Colonic mucosa (tissue), 4 donors: Measurements from ENCODE around the gene AQR. TPM values are rescaled to one million over a fixed set of nuclear protein-coding genes. Genes with fewer than 3 reads are reported as not detected.

Experiments used
- DNase-seq: peaks from one replicate; pipeline ENCODE4 v3.0.0-alpha.2; 2020
- H3K27ac ChIP-seq: fragments of 200-600 bp; one replicate; pipeline ENCODE4 v1.8.0; 2021
- H3K27me3 ChIP-seq: fragments of 200-600 bp; one replicate; pipeline ENCODE4 v1.8.0; 2021
- H3K36me3 ChIP-seq: fragments of 200-600 bp; one replicate; pipeline ENCODE4 v1.8.0; 2021
- H3K4me1 ChIP-seq: fragments of 200-600 bp; one replicate; pipeline ENCODE4 v1.8.0; 2021; ENCODE audit warnings: mild to moderate bottlenecking
- H3K4me3 ChIP-seq: fragments of 200-600 bp; one replicate; pipeline ENCODE4 v1.8.0; 2021
- H3K9ac ChIP-seq, 2 donors: one replicate each; pipeline ENCODE4 v1.7.0; 2013; ENCODE audit warnings: control low read depth in 2 of 2, low read depth in 2 of 2, low read length in 2 of 2
- H3K9me3 ChIP-seq: fragments of 200-600 bp; one replicate; pipeline ENCODE4 v1.8.0; 2021
- intact Hi-C: fragments of 100-400 bp; cut with DNase I; formaldehyde crosslinking; loops from one replicate; pipeline ENCODE4 v1.14.1; 2022
- total RNA-seq, 2 donors: library from RNA; stranded (reverse); fragmentation: NEBNext Ultra II Directional in 1 of 2; extraction: Animal tissue kit (Norgen Biotek cat#: 25700) in 1 of 2; gene quantifications; one replicate each; pipeline ENCODE4 v1.2.1, GENCODE V29; 2021
- TF ChIP-seq, protein P1 (sequence below): fragments of 200-600 bp; IDR thresholded peaks from one replicate; pipeline ENCODE4 v1.8.0; 2022; ENCODE audit warnings: antibody characterized with exemption, mild to moderate bottlenecking
- donor health status: healthy.
- donor health status: DM: no; HTN: no; CAD: no.
- donor health status: DM: no; HTN: no; CAD: no.

Gene AQR
- total RNA-seq, 2 donors from 2014 or later, result 26.5 to 27.0 TPM

DNA sequence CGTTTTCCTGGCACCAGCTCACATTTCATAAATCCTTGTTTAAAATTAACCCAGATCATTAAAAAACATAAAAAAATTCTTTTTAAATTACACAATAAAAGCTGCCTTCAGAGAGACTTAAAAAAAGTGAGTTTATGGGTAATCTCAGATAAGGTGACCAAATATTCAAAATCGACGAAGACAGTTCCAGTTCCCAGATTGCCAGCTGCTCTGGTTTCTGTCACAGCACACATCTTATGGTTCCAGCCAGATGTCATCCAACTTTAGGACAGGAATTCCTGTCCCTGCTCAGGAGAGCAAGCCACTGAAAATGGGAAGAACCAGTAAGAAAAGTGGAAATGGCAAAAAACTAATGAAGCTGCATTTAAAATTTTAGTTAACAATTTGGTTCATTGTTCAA lies 34.4 kb upstream of the AQR start:
- Histone ChIP-seq H3K36me3 (no peaks in the 10 kb centered on the region), H3K9ac (no peak overlapping the region), H3K4me1 (no peaks in the 10 kb centered on the region), H3K9me3 (no peaks in the 10 kb centered on the region), H3K4me3 (no peak overlapping the region), H3K27me3 (no peaks in the 10 kb centered on the region), H3K27ac (no peak overlapping the region)
- TF ChIP-seq, protein P1, sequence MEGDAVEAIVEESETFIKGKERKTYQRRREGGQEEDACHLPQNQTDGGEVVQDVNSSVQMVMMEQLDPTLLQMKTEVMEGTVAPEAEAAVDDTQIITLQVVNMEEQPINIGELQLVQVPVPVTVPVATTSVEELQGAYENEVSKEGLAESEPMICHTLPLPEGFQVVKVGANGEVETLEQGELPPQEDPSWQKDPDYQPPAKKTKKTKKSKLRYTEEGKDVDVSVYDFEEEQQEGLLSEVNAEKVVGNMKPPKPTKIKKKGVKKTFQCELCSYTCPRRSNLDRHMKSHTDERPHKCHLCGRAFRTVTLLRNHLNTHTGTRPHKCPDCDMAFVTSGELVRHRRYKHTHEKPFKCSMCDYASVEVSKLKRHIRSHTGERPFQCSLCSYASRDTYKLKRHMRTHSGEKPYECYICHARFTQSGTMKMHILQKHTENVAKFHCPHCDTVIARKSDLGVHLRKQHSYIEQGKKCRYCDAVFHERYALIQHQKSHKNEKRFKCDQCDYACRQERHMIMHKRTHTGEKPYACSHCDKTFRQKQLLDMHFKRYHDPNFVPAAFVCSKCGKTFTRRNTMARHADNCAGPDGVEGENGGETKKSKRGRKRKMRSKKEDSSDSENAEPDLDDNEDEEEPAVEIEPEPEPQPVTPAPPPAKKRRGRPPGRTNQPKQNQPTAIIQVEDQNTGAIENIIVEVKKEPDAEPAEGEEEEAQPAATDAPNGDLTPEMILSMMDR, result no peak
- intact Hi-C loops, result no loop called here
- no peak for DNase-seq

DNA sequence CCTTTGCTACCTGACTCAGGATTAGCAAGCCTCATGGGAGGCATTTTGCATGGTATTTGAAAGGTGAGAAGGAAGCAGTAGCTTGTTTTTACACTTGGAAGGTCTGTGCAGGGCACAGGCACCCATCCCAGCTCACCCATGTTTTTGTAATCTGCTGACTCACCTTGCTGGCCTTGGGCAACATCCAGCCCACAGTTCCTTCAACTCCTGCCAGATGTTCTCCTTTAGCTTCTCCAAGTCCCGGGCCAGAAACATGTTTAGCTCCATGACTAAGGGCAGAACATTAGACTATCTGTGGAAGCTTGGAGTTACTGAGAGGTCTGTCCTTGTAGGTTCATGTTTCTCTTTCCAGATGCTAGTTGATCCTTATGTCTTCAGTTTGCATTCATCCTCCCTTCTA lies 31.0 kb upstream of the AQR start:
- H3K4me3 ChIP-seq, result no peak overlapping the region
- H3K9ac ChIP-seq, result no peak overlapping the region
- H3K27ac ChIP-seq, result no peak overlapping the region
- H3K36me3 ChIP-seq, result no peaks in the 10 kb centered on the region
- TF ChIP-seq, protein P1, result no peak
- no peak for DNase-seq
- no peaks in the 10 kb centered on the region for H3K27me3 ChIP-seq
- no peaks in the 10 kb centered on the region for H3K4me1 ChIP-seq
- intact Hi-C loops, result no loop called here
- H3K9me3 ChIP-seq, result no peaks in the 10 kb centered on the region

DNA sequence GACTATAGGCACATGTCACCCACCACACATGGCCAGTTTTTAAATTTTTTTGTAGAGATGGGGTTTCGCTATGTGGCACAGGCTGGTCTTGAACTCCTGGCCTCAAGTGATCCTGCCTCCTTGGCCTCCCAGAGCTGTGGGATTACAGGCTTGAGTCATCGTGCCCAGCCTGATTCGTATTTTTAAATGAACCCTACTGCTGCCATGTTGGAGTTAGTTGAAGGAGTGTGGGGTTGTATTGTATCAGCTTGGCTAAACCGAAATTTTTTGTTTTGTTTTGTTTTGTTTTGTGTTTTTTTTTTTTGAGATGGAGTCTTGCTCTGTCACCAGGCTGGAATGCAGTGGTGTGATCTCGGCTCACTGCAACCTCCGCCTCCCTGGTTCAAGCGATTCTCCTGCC lies 30.4 kb upstream of the AQR start:
- Histone ChIP-seq H3K4me3 (no peak overlapping the region), H3K36me3 (no peaks in the 10 kb centered on the region), H3K9me3 (no peaks in the 10 kb centered on the region), H3K27ac (no peak overlapping the region), H3K4me1 (no peaks in the 10 kb centered on the region), H3K9ac (no peak overlapping the region), H3K27me3 (no peaks in the 10 kb centered on the region)
- DNase-seq, result no peak
- intact Hi-C loops, result no loop called here
- TF ChIP-seq, protein P1, result no peak

DNA sequence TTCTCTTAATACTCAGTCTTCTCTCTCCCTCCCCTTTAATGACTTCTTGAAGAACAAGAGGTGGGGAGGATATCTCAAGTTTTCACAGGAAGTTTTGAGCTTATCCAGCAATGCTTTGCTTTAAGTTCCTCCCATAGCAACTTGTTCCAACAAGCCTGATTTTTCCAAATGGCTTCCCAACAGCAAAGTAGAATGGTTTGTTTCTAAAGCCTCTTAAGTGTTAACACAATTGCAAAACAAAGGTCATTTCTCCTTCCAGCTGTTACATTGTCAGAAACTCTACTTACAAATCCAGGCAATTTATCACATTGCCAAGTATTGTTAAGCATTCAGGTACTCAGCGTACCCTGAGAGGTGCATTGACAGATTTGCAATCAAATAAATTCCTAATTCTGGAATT lies 25.4 kb upstream of the AQR start:
- Histone ChIP-seq H3K4me1 (no peaks in the 10 kb centered on the region), H3K27me3 (no peaks in the 10 kb centered on the region), H3K27ac (no peak overlapping the region), H3K4me3 (no peak overlapping the region), H3K9me3 (no peaks in the 10 kb centered on the region), H3K36me3 (no peaks in the 10 kb centered on the region), H3K9ac (no peak overlapping the region)
- TF ChIP-seq, protein P1, result no peak
- no peak for DNase-seq
- intact Hi-C loops, result no loop called here

DNA sequence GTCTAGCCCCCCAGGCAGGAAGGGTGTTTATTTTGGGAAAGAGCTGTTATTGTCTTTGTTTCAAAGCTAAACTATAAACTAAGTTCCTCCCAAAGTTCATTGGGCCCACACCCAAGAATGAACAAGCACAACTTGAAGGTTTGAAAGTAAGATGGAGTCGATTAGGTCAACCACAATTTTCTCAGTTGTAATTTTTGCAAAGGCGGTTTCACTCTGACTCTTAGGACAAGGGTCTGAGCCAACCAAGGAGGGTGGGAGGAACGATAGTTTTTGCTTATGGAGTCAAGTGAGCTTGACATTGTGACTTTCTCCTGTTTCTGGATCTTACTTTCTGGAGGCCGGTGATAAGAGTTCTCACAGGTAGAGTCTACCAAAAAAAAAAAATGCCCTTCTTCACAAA lies 24.3 kb upstream of the AQR start:
- H3K9ac ChIP-seq, result no peak overlapping the region
- no peak overlapping the region for H3K27ac ChIP-seq
- no peak overlapping the region for H3K4me3 ChIP-seq
- H3K4me1 ChIP-seq, result no peaks in the 10 kb centered on the region
- no peaks in the 10 kb centered on the region for H3K27me3 ChIP-seq
- intact Hi-C loops, result no loop called here
- DNase-seq, result no peak
- no peaks in the 10 kb centered on the region for H3K36me3 ChIP-seq
- no peaks in the 10 kb centered on the region for H3K9me3 ChIP-seq
- TF ChIP-seq, protein P1, result no peak

DNA sequence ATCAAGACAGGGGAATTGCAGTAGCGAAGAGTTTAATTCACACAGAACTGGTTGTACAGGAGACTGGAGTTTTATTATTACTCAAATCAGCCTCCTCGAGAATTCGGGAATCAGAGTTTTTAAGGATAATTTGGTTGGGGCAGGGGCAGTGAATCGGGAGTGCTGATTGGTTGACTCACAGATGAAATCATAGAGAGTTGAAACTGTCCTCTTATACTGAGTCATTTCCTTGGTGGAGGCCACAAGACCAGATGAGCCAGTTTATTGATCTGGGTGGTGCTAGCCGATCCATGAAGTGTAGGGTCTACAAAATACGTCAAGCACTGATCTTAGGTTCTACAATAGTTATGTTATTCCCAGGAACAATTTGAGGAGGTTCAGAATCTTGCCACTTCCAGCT lies 23.9 kb upstream of the AQR start:
- no peaks in the 10 kb centered on the region for H3K36me3 ChIP-seq
- H3K27ac ChIP-seq, result no peak overlapping the region
- H3K4me3 ChIP-seq, result no peak overlapping the region
- intact Hi-C loops, result no loop called here
- no peaks in the 10 kb centered on the region for H3K9me3 ChIP-seq
- TF ChIP-seq, protein P1, result no peak
- DNase-seq, result no peak
- H3K27me3 ChIP-seq, result no peaks in the 10 kb centered on the region
- no peak overlapping the region for H3K9ac ChIP-seq
- no peaks in the 10 kb centered on the region for H3K4me1 ChIP-seq
